ENCODE data around the gene LIG1.

LIG1 gene

GRCh38 chr19:48121066-48121465 is 49.1 kb downstream of the LIG1 start:
- Histone ChIP-seq H3K9me2 (replicated peaks; ENCODE audit: insufficient read depth, low read length) (no peaks in the 10 kb centered on the region), H3F3A (ENCODE audit: insufficient read depth) (no peaks in the 10 kb centered on the region), H2AFZ (ENCODE audit: low read depth, low read length, severe bottlenecking) (no peak overlapping the region), H3K27me3 (ENCODE audit: low read length) (no peaks in the 10 kb centered on the region), H3K9ac (ENCODE audit: low read length) (no peak overlapping the region), H3K36me3 (ENCODE audit: low read length) (0 out of 2 replicates have a peak, but pooled peaks cover 2% of the 10 kb centered on the region), H3K4me2 (ENCODE audit: low read depth, low read length, poor library complexity, severe bottlenecking) (no peak overlapping the region), H3K27ac (ENCODE audit: low read depth, low read length) (no peak overlapping the region), H3K9me3 (ENCODE audit: insufficient read depth, low read length) (no peaks in the 10 kb centered on the region), H3K4me3 (ENCODE audit: insufficient read depth, low read length, poor library complexity, severe bottlenecking) (no peak overlapping the region), H3K79me2 (ENCODE audit: insufficient read depth, low read length) (no peaks in the 10 kb centered on the region), H4K20me1 (ENCODE audit: low read depth, low read length) (no peaks in the 10 kb centered on the region)
- TF ChIP-seq EZH2phosphoT487 (conservative IDR thresholded peaks at IDR 0.05; ENCODE audit: low read length) (no peak), CTCF (IDR thresholded peaks at IDR 0.05; ENCODE audit: insufficient read depth, low read length, poor library complexity, severe bottlenecking) (no peak)

GRCh38 chr19:48120505-48120904 is 49.6 kb downstream of the LIG1 start:
- no peak overlapping the region for H3K27ac ChIP-seq (ENCODE audit: low read depth, low read length)
- H3K27me3 ChIP-seq (ENCODE audit: low read length) = no peaks in the 10 kb centered on the region
- TF ChIP-seq CTCF (IDR thresholded peaks at IDR 0.05; ENCODE audit: insufficient read depth, low read length, poor library complexity, severe bottlenecking) = no peak
- no peak for TF ChIP-seq EZH2phosphoT487 (conservative IDR thresholded peaks at IDR 0.05; ENCODE audit: low read length)
- no peak overlapping the region for H2AFZ ChIP-seq (ENCODE audit: low read depth, low read length, severe bottlenecking)
- H3K79me2 ChIP-seq (ENCODE audit: insufficient read depth, low read length) = no peaks in the 10 kb centered on the region
- no peak overlapping the region for H3K9ac ChIP-seq (ENCODE audit: low read length)
- H3K4me3 ChIP-seq (ENCODE audit: insufficient read depth, low read length, poor library complexity, severe bottlenecking) = no peak overlapping the region
- H3K9me3 ChIP-seq (ENCODE audit: insufficient read depth, low read length) = no peaks in the 10 kb centered on the region
- H3K4me2 ChIP-seq (ENCODE audit: low read depth, low read length, poor library complexity, severe bottlenecking) = no peak overlapping the region
- no peaks in the 10 kb centered on the region for H4K20me1 ChIP-seq (ENCODE audit: low read depth, low read length)
- no peaks in the 10 kb centered on the region for H3K9me2 ChIP-seq (replicated peaks; ENCODE audit: insufficient read depth, low read length)
- H3K36me3 ChIP-seq (ENCODE audit: low read length) = 0 out of 2 replicates have a peak, but pooled peaks cover 2% of the 10 kb centered on the region
- no peaks in the 10 kb centered on the region for H3F3A ChIP-seq (ENCODE audit: insufficient read depth)

- Histone ChIP-seq H3K27ac (ENCODE audit: low read depth, low read length) (no peak overlapping the region), H3K4me2 (ENCODE audit: low read depth, low read length, poor library complexity, severe bottlenecking) (no peak overlapping the region), H3K4me3 (ENCODE audit: insufficient read depth, low read length, poor library complexity, severe bottlenecking) (no peak overlapping the region), H3K9me3 (ENCODE audit: insufficient read depth, low read length) (no peaks in the 10 kb centered on the region), H3K27me3 (ENCODE audit: low read length) (no peaks in the 10 kb centered on the region), H2AFZ (ENCODE audit: low read depth, low read length, severe bottlenecking) (no peak overlapping the region), H4K20me1 (ENCODE audit: low read depth, low read length) (no peaks in the 10 kb centered on the region), H3F3A (ENCODE audit: insufficient read depth) (no peaks in the 10 kb centered on the region), H3K36me3 (ENCODE audit: low read length) (no peaks in the 10 kb centered on the region), H3K79me2 (ENCODE audit: insufficient read depth, low read length) (no peaks in the 10 kb centered on the region), H3K9me2 (replicated peaks; ENCODE audit: insufficient read depth, low read length) (no peaks in the 10 kb centered on the region), H3K9ac (ENCODE audit: low read length) (no peak overlapping the region)
- TF ChIP-seq EZH2phosphoT487 (conservative IDR thresholded peaks at IDR 0.05; ENCODE audit: low read length) (no peak), CTCF (IDR thresholded peaks at IDR 0.05; ENCODE audit: insufficient read depth, low read length, poor library complexity, severe bottlenecking) (no peak)
Measured at GRCh38 chr19:48118131-48118517, 52.0 kb downstream of the LIG1 start.

Data from SU-DHL-6 (cell line).